WTC11 (cell line): ENCODE results near the gene KLHDC4. TPM values are rescaled to one million over a fixed set of nuclear protein-coding genes. Genes with fewer than 3 reads are reported as not detected.

Experiments
- ATAC-seq: fragments of 200-7000 bp; cut with Tn5 transposase; 2 replicates; pipeline ENCODE4 v1.10.0; 2021; ENCODE audit warnings: mild to moderate bottlenecking, moderate library complexity
- CTCF ChIA-PET: fragments of 300-600 bp; sonication (Branson Sonifier 250); formaldehyde crosslinking; loops from one replicate; lab custom pipeline; 2021; ENCODE audit warnings: antibody characterized with exemption; lab: Charles Lee
- POLR2A ChIA-PET: fragments of 350-600 bp; sonication (Branson Sonifier 250); formaldehyde crosslinking; loops from one replicate; lab custom pipeline; 2021; ENCODE audit warnings: antibody characterized with exemption; lab: Charles Lee
- DNase-seq: peaks from one replicate; pipeline ENCODE4 v3.0.0; 2021; ENCODE audit warnings: low spot score
- H3K27ac Mint-ChIP-seq: 2 replicates; pipeline ENCODE4 v1.8.0; 2021; ENCODE audit warnings: mixed read lengths
- H3K27me3 Mint-ChIP-seq: 2 replicates; pipeline ENCODE4 v1.8.0; 2021; ENCODE audit warnings: low read depth, mild to moderate bottlenecking, moderate library complexity, mixed read lengths
- H3K36me3 Mint-ChIP-seq: 2 replicates; pipeline ENCODE4 v1.8.0; 2021; ENCODE audit warnings: mixed read lengths
- H3K4me1 Mint-ChIP-seq: 2 replicates; pipeline ENCODE4 v1.8.0; 2022; ENCODE audit warnings: mixed read lengths
- H3K4me3 Mint-ChIP-seq: 2 replicates; pipeline ENCODE4 v1.8.0; 2021; ENCODE audit warnings: mild to moderate bottlenecking, moderate library complexity, mixed read lengths
- H3K9me3 Mint-ChIP-seq: 2 replicates; pipeline ENCODE4 v1.8.0; 2021; ENCODE audit warnings: mixed read lengths
- ATF1 ChIP-seq: sonication (generic); formaldehyde crosslinking; IDR thresholded peaks from 2 replicates; pipeline ENCODE4 v1.8.1; 2023; ENCODE audit warnings: mild to moderate bottlenecking, moderate library complexity, missing genetic modification reagents
- CBFB ChIP-seq: sonication (generic); formaldehyde crosslinking; IDR thresholded peaks from 2 replicates; pipeline ENCODE4 v1.8.1; 2022; ENCODE audit warnings: mild to moderate bottlenecking, low read depth, missing genetic modification reagents
- ELF4 ChIP-seq: sonication (generic); formaldehyde crosslinking; IDR thresholded peaks from 2 replicates; pipeline ENCODE4 v1.8.1; 2022; ENCODE audit warnings: low read depth, mild to moderate bottlenecking, moderate library complexity, missing genetic modification reagents
- ESRRA ChIP-seq: sonication (generic); formaldehyde crosslinking; IDR thresholded peaks from 2 replicates; pipeline ENCODE4 v1.8.1; 2022; ENCODE audit warnings: mild to moderate bottlenecking, missing genetic modification reagents, borderline replicate concordance
- FOXJ3 ChIP-seq: sonication (generic); formaldehyde crosslinking; IDR thresholded peaks from 2 replicates; pipeline ENCODE4 v1.9.0; 2021; ENCODE audit warnings: missing genetic modification reagents, mild to moderate bottlenecking, borderline replicate concordance
- FOXK1 ChIP-seq: sonication (generic); formaldehyde crosslinking; IDR thresholded peaks from 2 replicates; pipeline ENCODE4 v1.8.0; 2022; ENCODE audit warnings: mild to moderate bottlenecking, moderate library complexity, missing genetic modification reagents
- FOXP1 ChIP-seq: sonication (generic); formaldehyde crosslinking; IDR thresholded peaks from 2 replicates; pipeline ENCODE4 v1.8.0; 2022; ENCODE audit warnings: missing genetic modification reagents, mild to moderate bottlenecking, moderate library complexity, borderline replicate concordance
- HMGA2 ChIP-seq: fragments of 250-450 bp; sonication (Bioruptor Pico); IDR thresholded peaks from 2 replicates; pipeline ENCODE4 v1.4.0; 2021; ENCODE audit warnings: mild to moderate bottlenecking, moderate library complexity
- IRF2 ChIP-seq: sonication (generic); formaldehyde crosslinking; IDR thresholded peaks from 2 replicates; pipeline ENCODE4 v1.8.0; 2022; ENCODE audit warnings: low read depth, missing genetic modification reagents, borderline replicate concordance
- JAZF1 ChIP-seq: fragments of 250-450 bp; sonication (Bioruptor Pico); IDR thresholded peaks from 2 replicates; pipeline ENCODE4 v1.9.0; 2021; ENCODE audit warnings: moderate library complexity, mild to moderate bottlenecking, inconsistent platforms
- MXD4 ChIP-seq: fragments of 250-450 bp; sonication (Bioruptor Pico); IDR thresholded peaks from 2 replicates; pipeline ENCODE4 v1.8.0; 2021; ENCODE audit warnings: mild to moderate bottlenecking, moderate library complexity, borderline replicate concordance
- NFATC4 ChIP-seq: fragments of 250-450 bp; sonication (Bioruptor Pico); IDR thresholded peaks from 2 replicates; pipeline ENCODE4 v1.9.0; 2021; ENCODE audit warnings: mild to moderate bottlenecking
- NR1H2 ChIP-seq: sonication (generic); formaldehyde crosslinking; IDR thresholded peaks from 2 replicates; pipeline ENCODE4 v1.9.0; 2021; ENCODE audit warnings: mild to moderate bottlenecking, moderate library complexity, missing genetic modification reagents
- SMAD3 ChIP-seq: sonication (generic); formaldehyde crosslinking; IDR thresholded peaks from 2 replicates; pipeline ENCODE4 v1.8.0; 2022; ENCODE audit warnings: missing genetic modification reagents, mild to moderate bottlenecking, borderline replicate concordance
- SMAD4 ChIP-seq: sonication (generic); formaldehyde crosslinking; IDR thresholded peaks from 2 replicates; pipeline ENCODE4 v1.8.0; 2022; ENCODE audit warnings: mild to moderate bottlenecking, missing genetic modification reagents
- SOX15 ChIP-seq: fragments of 250-450 bp; sonication (Bioruptor Pico); IDR thresholded peaks from 2 replicates; pipeline ENCODE4 v1.9.0; 2021; ENCODE audit warnings: mild to moderate bottlenecking
- ZBTB21 ChIP-seq: sonication (generic); formaldehyde crosslinking; IDR thresholded peaks from 2 replicates; pipeline ENCODE4 v1.8.1; 2023; ENCODE audit warnings: mild to moderate bottlenecking, missing genetic modification reagents, borderline replicate concordance
- ZNF219 ChIP-seq: sonication (generic); formaldehyde crosslinking; IDR thresholded peaks from 2 replicates; pipeline ENCODE4 v1.8.0; 2023; ENCODE audit warnings: missing genetic modification reagents, mild to moderate bottlenecking, borderline replicate concordance
- ZNF263 ChIP-seq: sonication (generic); formaldehyde crosslinking; IDR thresholded peaks from 2 replicates; pipeline ENCODE4 v1.8.1; 2022; ENCODE audit warnings: low read depth, mild to moderate bottlenecking, moderate library complexity, missing genetic modification reagents
- ZNF317 ChIP-seq: sonication (generic); formaldehyde crosslinking; IDR thresholded peaks from 2 replicates; pipeline ENCODE4 v1.8.1; 2023; ENCODE audit warnings: low read depth, mild to moderate bottlenecking, moderate library complexity, missing genetic modification reagents, borderline replicate concordance
- ZNF671 ChIP-seq: fragments of 250-450 bp; sonication (Bioruptor Pico); IDR thresholded peaks from 2 replicates; pipeline ENCODE4 v1.8.0; 2021; ENCODE audit warnings: mild to moderate bottlenecking
- total RNA-seq: library from RNA; stranded (reverse); gene quantifications from 3 replicates; pipeline ENCODE4 v1.2.3, GENCODE V29; 2021
- TF ChIP-seq, protein P1 (sequence below): sonication (generic); formaldehyde crosslinking; IDR thresholded peaks from 2 replicates; pipeline ENCODE4 v1.8.0; 2023; ENCODE audit warnings: missing genetic modification reagents, mild to moderate bottlenecking, borderline replicate concordance
- TF ChIP-seq, protein P2 (sequence below): sonication (generic); formaldehyde crosslinking; IDR thresholded peaks from 2 replicates; pipeline ENCODE4 v1.8.1; 2022; ENCODE audit warnings: mild to moderate bottlenecking, moderate library complexity, missing genetic modification reagents
- TF ChIP-seq, protein P3 (sequence below): sonication (generic); formaldehyde crosslinking; IDR thresholded peaks from 2 replicates; pipeline ENCODE4 v1.8.1; 2023; ENCODE audit warnings: mild to moderate bottlenecking, missing genetic modification reagents, moderate library complexity
- TF ChIP-seq, protein P4 (sequence below): sonication (generic); formaldehyde crosslinking; IDR thresholded peaks from 2 replicates; pipeline ENCODE4 v1.8.0; 2022; ENCODE audit warnings: mild to moderate bottlenecking, missing genetic modification reagents
- TF ChIP-seq, protein P5 (sequence below): fragments of 200-600 bp; IDR thresholded peaks from 2 replicates; pipeline ENCODE4 v1.8.0; 2022; ENCODE audit warnings: antibody characterized with exemption
- TF ChIP-seq, protein P6 (sequence below): fragments of 250-450 bp; sonication (Bioruptor Pico); IDR thresholded peaks from 2 replicates; pipeline ENCODE4 v1.9.0; 2021; ENCODE audit warnings: moderate library complexity, mild to moderate bottlenecking, inconsistent platforms, borderline replicate concordance

Gene KLHDC4
- total RNA-seq, 1 experiment from 2014 or later: 63.6 TPM

DNA sequence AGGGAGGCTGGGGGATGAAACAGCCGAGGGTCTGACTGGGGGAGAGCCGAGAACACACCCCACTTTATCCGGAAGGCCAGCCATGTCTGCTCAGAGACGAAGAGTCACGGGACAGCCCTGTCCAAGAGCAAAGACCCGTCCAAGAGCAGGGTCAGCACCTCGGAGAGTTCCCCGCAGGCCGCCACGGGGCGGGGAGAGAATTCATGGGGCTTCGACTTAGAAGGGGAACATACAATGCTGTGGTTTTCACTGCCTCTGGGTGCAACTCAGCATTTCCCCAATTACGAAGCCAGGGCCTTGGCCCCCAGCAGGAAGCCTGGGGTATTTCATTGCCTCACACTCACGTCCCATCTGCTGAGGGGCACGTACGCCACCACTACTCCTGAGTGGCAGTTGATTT is 104.2 kb downstream of the KLHDC4 start:
- peak; percentile 82 for DNase-seq
- CTCF ChIA-PET: no interaction called here
- peaks cover 29% of the 10 kb centered on the region for H3K4me1 Mint-ChIP-seq
- H3K36me3 Mint-ChIP-seq: no peaks in the 10 kb centered on the region
- H3K27ac Mint-ChIP-seq: peak overlapping the region; percentile 16
- no peaks in the 10 kb centered on the region for H3K9me3 Mint-ChIP-seq
- no peaks in the 10 kb centered on the region for H3K27me3 Mint-ChIP-seq
- ATAC-seq: peak; percentile 64
- H3K4me3 Mint-ChIP-seq: no peak overlapping the region
- POLR2A ChIA-PET: no interaction called here
- TF ChIP-seq ATF1 (CRISPR knock-in tag): no peak
- TF ChIP-seq MXD4 (CRISPR knock-in tag): no peak
- TF ChIP-seq, protein P1, sequence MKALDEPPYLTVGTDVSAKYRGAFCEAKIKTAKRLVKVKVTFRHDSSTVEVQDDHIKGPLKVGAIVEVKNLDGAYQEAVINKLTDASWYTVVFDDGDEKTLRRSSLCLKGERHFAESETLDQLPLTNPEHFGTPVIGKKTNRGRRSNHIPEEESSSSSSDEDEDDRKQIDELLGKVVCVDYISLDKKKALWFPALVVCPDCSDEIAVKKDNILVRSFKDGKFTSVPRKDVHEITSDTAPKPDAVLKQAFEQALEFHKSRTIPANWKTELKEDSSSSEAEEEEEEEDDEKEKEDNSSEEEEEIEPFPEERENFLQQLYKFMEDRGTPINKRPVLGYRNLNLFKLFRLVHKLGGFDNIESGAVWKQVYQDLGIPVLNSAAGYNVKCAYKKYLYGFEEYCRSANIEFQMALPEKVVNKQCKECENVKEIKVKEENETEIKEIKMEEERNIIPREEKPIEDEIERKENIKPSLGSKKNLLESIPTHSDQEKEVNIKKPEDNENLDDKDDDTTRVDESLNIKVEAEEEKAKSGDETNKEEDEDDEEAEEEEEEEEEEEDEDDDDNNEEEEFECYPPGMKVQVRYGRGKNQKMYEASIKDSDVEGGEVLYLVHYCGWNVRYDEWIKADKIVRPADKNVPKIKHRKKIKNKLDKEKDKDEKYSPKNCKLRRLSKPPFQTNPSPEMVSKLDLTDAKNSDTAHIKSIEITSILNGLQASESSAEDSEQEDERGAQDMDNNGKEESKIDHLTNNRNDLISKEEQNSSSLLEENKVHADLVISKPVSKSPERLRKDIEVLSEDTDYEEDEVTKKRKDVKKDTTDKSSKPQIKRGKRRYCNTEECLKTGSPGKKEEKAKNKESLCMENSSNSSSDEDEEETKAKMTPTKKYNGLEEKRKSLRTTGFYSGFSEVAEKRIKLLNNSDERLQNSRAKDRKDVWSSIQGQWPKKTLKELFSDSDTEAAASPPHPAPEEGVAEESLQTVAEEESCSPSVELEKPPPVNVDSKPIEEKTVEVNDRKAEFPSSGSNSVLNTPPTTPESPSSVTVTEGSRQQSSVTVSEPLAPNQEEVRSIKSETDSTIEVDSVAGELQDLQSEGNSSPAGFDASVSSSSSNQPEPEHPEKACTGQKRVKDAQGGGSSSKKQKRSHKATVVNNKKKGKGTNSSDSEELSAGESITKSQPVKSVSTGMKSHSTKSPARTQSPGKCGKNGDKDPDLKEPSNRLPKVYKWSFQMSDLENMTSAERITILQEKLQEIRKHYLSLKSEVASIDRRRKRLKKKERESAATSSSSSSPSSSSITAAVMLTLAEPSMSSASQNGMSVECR: 0 out of 2 replicates have a peak, but pooled peaks have one; percentile 46
- TF ChIP-seq SMAD4 (CRISPR knock-in tag): peak; percentile 33; the same call in 1 of the 2 replicates
- no peak for TF ChIP-seq HMGA2 (CRISPR knock-in tag)
- no peak for TF ChIP-seq FOXJ3 (CRISPR knock-in tag)
- TF ChIP-seq ZNF671: no peak
- TF ChIP-seq, protein P2, sequence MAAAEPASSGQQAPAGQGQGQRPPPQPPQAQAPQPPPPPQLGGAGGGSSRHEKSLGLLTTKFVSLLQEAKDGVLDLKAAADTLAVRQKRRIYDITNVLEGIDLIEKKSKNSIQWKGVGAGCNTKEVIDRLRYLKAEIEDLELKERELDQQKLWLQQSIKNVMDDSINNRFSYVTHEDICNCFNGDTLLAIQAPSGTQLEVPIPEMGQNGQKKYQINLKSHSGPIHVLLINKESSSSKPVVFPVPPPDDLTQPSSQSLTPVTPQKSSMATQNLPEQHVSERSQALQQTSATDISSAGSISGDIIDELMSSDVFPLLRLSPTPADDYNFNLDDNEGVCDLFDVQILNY: 0 out of 2 replicates have a peak, but pooled peaks have one; percentile 37
- TF ChIP-seq, protein P3, sequence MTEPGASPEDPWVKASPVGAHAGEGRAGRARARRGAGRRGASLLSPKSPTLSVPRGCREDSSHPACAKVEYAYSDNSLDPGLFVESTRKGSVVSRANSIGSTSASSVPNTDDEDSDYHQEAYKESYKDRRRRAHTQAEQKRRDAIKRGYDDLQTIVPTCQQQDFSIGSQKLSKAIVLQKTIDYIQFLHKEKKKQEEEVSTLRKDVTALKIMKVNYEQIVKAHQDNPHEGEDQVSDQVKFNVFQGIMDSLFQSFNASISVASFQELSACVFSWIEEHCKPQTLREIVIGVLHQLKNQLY (CRISPR knock-in tag): no peak
- no peak for TF ChIP-seq IRF2
- TF ChIP-seq, protein P4, sequence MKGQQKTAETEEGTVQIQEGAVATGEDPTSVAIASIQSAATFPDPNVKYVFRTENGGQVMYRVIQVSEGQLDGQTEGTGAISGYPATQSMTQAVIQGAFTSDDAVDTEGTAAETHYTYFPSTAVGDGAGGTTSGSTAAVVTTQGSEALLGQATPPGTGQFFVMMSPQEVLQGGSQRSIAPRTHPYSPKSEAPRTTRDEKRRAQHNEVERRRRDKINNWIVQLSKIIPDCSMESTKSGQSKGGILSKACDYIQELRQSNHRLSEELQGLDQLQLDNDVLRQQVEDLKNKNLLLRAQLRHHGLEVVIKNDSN (CRISPR knock-in tag): peak; percentile 67; the same call in 1 of the 2 replicates
- TF ChIP-seq ESRRA (CRISPR knock-in tag): no peak
- no peak for TF ChIP-seq JAZF1
- TF ChIP-seq, protein P5, sequence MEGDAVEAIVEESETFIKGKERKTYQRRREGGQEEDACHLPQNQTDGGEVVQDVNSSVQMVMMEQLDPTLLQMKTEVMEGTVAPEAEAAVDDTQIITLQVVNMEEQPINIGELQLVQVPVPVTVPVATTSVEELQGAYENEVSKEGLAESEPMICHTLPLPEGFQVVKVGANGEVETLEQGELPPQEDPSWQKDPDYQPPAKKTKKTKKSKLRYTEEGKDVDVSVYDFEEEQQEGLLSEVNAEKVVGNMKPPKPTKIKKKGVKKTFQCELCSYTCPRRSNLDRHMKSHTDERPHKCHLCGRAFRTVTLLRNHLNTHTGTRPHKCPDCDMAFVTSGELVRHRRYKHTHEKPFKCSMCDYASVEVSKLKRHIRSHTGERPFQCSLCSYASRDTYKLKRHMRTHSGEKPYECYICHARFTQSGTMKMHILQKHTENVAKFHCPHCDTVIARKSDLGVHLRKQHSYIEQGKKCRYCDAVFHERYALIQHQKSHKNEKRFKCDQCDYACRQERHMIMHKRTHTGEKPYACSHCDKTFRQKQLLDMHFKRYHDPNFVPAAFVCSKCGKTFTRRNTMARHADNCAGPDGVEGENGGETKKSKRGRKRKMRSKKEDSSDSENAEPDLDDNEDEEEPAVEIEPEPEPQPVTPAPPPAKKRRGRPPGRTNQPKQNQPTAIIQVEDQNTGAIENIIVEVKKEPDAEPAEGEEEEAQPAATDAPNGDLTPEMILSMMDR: no peak
- no peak for TF ChIP-seq CBFB (CRISPR knock-in tag)
- peak; percentile 70; the same call in 1 of the 2 replicates for TF ChIP-seq FOXK1 (CRISPR knock-in tag)
- TF ChIP-seq ZNF219 (CRISPR knock-in tag): no peak
- no peak for TF ChIP-seq ZNF263 (CRISPR knock-in tag)
- no peak for TF ChIP-seq ELF4
- no peak for TF ChIP-seq ZBTB21
- TF ChIP-seq NFATC4 (CRISPR knock-in tag): no peak
- TF ChIP-seq FOXP1 (CRISPR knock-in tag): peak; percentile 62; the same call in 1 of the 2 replicates
- no peak for TF ChIP-seq NR1H2 (CRISPR knock-in tag)
- no peak for TF ChIP-seq SOX15 (CRISPR knock-in tag)
- TF ChIP-seq SMAD3 (CRISPR knock-in tag): peak; percentile 66; the same call in 1 of the 2 replicates
- TF ChIP-seq, protein P6, sequence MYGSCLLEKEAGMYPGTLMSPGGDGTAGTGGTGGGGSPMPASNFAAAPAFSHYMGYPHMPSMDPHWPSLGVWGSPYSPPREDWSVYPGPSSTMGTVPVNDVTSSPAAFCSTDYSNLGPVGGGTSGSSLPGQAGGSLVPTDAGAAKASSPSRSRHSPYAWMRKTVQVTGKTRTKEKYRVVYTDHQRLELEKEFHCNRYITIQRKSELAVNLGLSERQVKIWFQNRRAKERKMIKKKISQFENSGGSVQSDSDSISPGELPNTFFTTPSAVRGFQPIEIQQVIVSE: no peak
- no peak for TF ChIP-seq ZNF317 (CRISPR knock-in tag)
